Immature natural killer cell (primary cell): ENCODE data around the gene DNPH1. TPM values are rescaled to one million over a fixed set of nuclear protein-coding genes. Genes with fewer than 3 reads are reported as not detected.

ENCODE experiments used
- DNase-seq, 3 donors: peaks; one replicate each; pipeline ENCODE4 v3.0.0; 2022; ENCODE audit warnings: mixed read lengths in 1 of 3
- H3K27ac Mint-ChIP-seq, 6 donors: one replicate each; pipeline ENCODE4 v1.8.0; 2020; ENCODE audit warnings: mixed read lengths in 6 of 6, mild to moderate bottlenecking in 5 of 6, inconsistent platforms in 4 of 6, moderate library complexity in 3 of 6
- H3K27me3 Mint-ChIP-seq, 3 donors: one replicate each; pipeline ENCODE4 v1.8.0; 2020 to 2021; ENCODE audit warnings: low read depth in 3 of 3, mild to moderate bottlenecking in 3 of 3, mixed read lengths in 3 of 3, moderate library complexity in 3 of 3, inconsistent platforms in 1 of 3
- H3K36me3 Mint-ChIP-seq, 3 donors: one replicate each; pipeline ENCODE4 v1.8.0; 2020; ENCODE audit warnings: mixed read lengths in 3 of 3, inconsistent platforms in 2 of 3, mild to moderate bottlenecking in 2 of 3
- H3K4me1 Mint-ChIP-seq, 2 donors: one replicate each; pipeline ENCODE4 v1.8.0; 2020; ENCODE audit warnings: inconsistent platforms in 2 of 2, mild to moderate bottlenecking in 2 of 2, mixed read lengths in 2 of 2, moderate library complexity in 1 of 2
- H3K4me3 Mint-ChIP-seq, 5 donors: one replicate each; pipeline ENCODE4 v1.8.0; 2020; ENCODE audit warnings: mild to moderate bottlenecking in 5 of 5, mixed read lengths in 5 of 5, inconsistent platforms in 3 of 5, moderate library complexity in 3 of 5
- H3K9me3 Mint-ChIP-seq, 6 donors: one replicate each; pipeline ENCODE4 v1.8.0; 2020; ENCODE audit warnings: mild to moderate bottlenecking in 6 of 6, mixed read lengths in 6 of 6, inconsistent platforms in 4 of 6, moderate library complexity in 3 of 6
- polyA plus RNA-seq, 3 donors: library from polyadenylated mRNA; unstranded; fragments of 300-500 nt; fragmentation: Illumina TruSeq; gene quantifications; one replicate each; pipeline ENCODE4 v1.2.3, GENCODE V29; 2021

Gene DNPH1
- polyA plus RNA-seq, 3 donors from 2014 or later = 23.7 to 36.8 (median 33.6) TPM

DNA sequence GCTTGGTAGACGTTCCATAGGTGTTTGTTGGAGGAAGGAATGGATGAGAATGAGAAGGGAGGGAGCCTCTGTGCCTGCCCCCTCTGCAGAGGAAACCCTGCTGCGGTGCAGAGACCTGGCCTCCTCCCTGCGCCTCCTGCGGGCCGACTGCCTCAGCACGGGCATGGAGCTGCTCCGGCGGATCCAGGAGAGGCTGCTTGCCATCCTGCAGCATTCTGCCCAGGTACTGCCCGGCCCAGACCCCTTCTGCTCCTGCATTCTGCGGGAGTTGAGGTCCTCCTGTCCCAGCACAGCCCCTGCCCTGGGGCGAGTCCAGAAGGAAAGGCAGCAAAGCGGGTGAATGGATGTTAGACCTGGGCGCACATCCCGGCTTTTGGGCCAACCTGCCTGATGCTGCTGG is 6.1 kb downstream of the DNPH1 start:
- DNase-seq = no peak
- Mint-ChIP-seq H3K27ac (peak overlapping the region in 5 of 6 donors; percentile 35 to 95 (median 81)), H3K36me3 (peaks cover 7 to 14% (median 7%) of the 10 kb centered on the region in 3 donors), H3K9me3 (no peaks in the 10 kb centered on the region), H3K4me3 (no peak overlapping the region), H3K27me3 (peaks cover 2 to 7% (median 2%) of the 10 kb centered on the region in 3 donors), H3K4me1 (peaks cover 17 to 18% of the 10 kb centered on the region in 2 donors)

DNA sequence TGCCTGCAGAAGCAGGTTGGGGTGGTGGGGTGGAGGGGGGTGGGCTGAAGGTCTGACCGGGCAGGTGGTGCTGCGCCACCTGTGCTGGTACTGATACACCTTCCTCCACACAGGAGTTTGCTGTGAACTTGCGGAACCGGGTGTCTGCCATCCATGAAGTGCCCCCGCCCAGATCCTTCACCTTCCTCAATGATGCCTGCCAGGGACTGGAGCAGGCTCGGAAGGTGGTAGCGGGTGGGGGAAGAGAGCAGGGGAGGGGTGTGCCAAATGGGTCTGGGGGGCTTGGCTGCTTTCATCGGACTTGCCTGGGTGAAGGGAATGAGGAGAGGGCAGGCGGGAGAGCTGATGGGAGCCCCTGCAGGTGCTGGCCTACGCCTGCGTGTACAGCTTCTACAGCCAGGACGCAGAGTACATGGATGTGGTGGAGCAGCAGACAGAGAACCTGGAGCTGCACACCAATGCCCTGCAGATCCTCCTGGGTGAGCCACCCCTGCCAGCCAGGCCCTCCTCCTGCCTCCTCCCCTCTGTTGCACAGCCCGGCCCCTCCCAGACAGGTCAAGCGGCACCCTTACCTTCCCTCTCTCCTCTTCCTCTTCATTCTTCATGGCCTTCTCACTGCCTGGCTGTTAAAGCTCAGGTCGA is 6.7 kb downstream of the DNPH1 start:
- Mint-ChIP-seq H3K36me3 (peaks cover 7 to 18% (median 7%) of the 10 kb centered on the region in 3 donors), H3K27me3 (peaks cover 2 to 4% (median 2%) of the 10 kb centered on the region in 3 donors), H3K9me3 (no peaks in the 10 kb centered on the region), H3K27ac (peak overlapping the region in 5 of 6 donors; percentile 35 to 95 (median 64)), H3K4me1 (peaks cover 16 to 17% of the 10 kb centered on the region in 2 donors), H3K4me3 (no peak overlapping the region)
- no peak for DNase-seq

DNA sequence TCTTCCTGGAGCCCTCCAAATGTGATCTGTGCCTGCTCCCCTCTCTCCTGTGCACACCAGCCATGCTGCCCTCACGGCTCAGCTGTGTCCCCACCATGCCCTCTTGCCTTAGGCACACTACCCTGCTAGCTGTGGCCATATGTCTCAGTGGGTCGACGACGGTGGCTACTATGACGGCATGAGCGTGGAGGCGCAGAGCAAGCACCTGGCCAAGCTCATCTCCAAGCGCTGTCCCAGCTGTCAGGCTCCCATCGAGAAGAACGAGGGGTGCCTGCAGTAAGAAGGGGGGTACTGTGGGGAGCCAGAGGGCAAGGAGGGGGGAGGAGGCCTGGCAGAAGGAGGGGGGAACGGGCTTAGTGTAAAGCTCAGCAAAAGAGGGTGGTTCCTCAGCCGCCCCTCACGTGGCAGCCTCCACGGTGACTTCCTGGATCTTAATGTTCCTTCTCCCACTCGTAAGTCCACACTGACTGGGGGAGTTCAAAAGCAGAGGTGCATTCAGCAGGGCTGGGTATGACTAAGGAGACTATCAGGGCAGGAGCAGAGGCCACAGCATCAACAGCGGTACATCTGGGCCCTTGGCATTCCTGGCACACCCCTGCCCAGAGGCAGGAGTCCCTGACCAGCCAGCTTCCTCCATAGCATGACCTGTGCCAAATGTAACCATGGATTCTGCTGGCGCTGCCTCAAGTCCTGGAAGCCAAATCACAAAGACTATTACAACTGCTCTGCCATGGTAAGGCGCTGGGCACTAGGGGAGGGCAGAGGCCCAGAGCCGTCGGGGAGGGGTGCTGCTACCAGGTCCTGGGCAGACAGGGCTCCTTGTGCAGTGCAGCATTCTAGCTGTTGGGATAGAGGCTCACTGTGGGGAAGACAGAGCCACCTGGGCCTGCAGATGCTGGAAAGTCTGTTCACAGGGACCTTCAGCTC is 8.0 kb downstream of the DNPH1 start:
- no peaks in the 10 kb centered on the region for H3K9me3 Mint-ChIP-seq
- peaks cover 16 to 17% of the 10 kb centered on the region in 2 donors for H3K4me1 Mint-ChIP-seq
- H3K4me3 Mint-ChIP-seq = no peak overlapping the region
- H3K27ac Mint-ChIP-seq = peak overlapping the region in 2 of 6 donors; percentile 24 to 69
- peaks cover 7 to 24% (median 12%) of the 10 kb centered on the region in 3 donors for H3K36me3 Mint-ChIP-seq
- DNase-seq = no peak
- H3K27me3 Mint-ChIP-seq = peaks cover under 1 to 4% (median 2%) of the 10 kb centered on the region in 3 donors

- peaks cover 16 to 17% of the 10 kb centered on the region in 2 donors for H3K4me1 Mint-ChIP-seq
- peaks cover 12 to 29% (median 14%) of the 10 kb centered on the region in 3 donors for H3K36me3 Mint-ChIP-seq
Observed at GRCh38 chr6:43220439-43220951, 8.8 kb downstream of the DNPH1 start.

GRCh38 chr6:43219814-43220213 is 9.5 kb downstream of the DNPH1 start:
- Mint-ChIP-seq H3K4me3 (no peak overlapping the region), H3K36me3 (peaks cover 17 to 35% (median 18%) of the 10 kb centered on the region in 3 donors), H3K27ac (peak overlapping the region in 1 of 6 donors; percentile 21), H3K27me3 (peaks cover 0 to 4% (median 2%) of the 10 kb centered on the region in 3 donors), H3K4me1 (peaks cover 13 to 16% of the 10 kb centered on the region in 2 donors), H3K9me3 (no peaks in the 10 kb centered on the region)
- DNase-seq = no peak

More at GRCh38 chr6:43220439-43220951, 8.8 kb downstream of the DNPH1 start:
- Mint-ChIP-seq H3K27me3 (peaks cover 0 to 4% (median 2%) of the 10 kb centered on the region in 3 donors), H3K4me3 (no peak overlapping the region), H3K9me3 (no peaks in the 10 kb centered on the region), H3K27ac (no peak overlapping the region)
- DNase-seq = no peak

GRCh38 chr6:43219119-43219518 is 10.2 kb downstream of the DNPH1 start:
- no peak for DNase-seq
- Mint-ChIP-seq H3K4me3 (no peak overlapping the region), H3K4me1 (peaks cover 6 to 9% of the 10 kb centered on the region in 2 donors), H3K27me3 (peaks cover 0 to 4% (median 0%) of the 10 kb centered on the region in 3 donors), H3K9me3 (no peaks in the 10 kb centered on the region), H3K27ac (peak overlapping the region in 1 of 6 donors; percentile 45), H3K36me3 (peaks cover 17 to 37% (median 19%) of the 10 kb centered on the region in 3 donors)

DNA sequence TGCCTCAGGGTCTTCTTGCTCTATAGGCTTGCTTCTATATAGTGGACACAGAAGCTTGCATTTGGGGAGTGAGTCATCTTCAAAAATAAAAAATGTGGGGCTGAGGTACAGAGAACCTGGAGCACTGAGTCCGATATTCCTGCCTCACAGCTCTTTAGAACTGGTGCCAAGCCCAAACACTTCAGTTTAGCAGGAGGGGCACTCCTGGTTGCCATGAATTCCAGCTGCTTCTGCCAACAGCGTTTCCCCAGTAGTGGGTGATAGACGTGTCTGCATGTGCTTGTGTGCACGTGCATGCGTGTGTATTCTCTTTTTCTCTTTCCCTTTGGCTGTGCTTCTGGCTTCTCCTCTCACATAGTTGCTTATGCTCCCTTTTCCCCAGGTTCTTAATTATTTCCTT is 11.9 kb downstream of the DNPH1 start:
- Mint-ChIP-seq H3K36me3 (peaks cover 17 to 44% (median 19%) of the 10 kb centered on the region in 3 donors), H3K27ac (no peak overlapping the region), H3K4me3 (no peak overlapping the region), H3K27me3 (peaks cover 0 to 3% (median 3%) of the 10 kb centered on the region in 3 donors), H3K4me1 (no peaks in the 10 kb centered on the region), H3K9me3 (no peaks in the 10 kb centered on the region)
- DNase-seq = no peak

DNA sequence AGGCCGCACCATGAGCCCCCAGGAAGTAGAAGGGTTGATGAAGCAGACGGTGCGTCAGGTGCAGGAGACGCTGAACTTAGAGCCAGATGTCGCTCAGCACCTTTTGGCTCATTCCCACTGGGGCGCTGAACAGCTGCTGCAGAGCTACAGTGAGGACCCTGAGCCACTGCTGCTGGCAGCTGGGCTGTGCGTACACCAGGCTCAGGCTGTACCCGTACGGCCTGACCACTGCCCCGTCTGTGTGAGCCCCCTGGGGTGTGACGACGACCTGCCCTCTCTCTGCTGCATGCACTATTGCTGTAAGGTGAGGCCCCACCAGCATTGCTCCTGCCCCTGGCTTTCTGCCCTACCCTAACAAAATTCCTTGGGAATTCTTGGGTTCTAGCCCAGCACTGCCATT is 13.1 kb downstream of the DNPH1 start:
- H3K36me3 Mint-ChIP-seq = peaks cover 17 to 47% (median 24%) of the 10 kb centered on the region in 3 donors
- no peaks in the 10 kb centered on the region for H3K4me1 Mint-ChIP-seq
- peaks cover 0 to 3% (median 1%) of the 10 kb centered on the region in 3 donors for H3K27me3 Mint-ChIP-seq
- H3K27ac Mint-ChIP-seq = no peak overlapping the region
- H3K9me3 Mint-ChIP-seq = no peaks in the 10 kb centered on the region
- DNase-seq = no peak
- no peak overlapping the region for H3K4me3 Mint-ChIP-seq

DNA sequence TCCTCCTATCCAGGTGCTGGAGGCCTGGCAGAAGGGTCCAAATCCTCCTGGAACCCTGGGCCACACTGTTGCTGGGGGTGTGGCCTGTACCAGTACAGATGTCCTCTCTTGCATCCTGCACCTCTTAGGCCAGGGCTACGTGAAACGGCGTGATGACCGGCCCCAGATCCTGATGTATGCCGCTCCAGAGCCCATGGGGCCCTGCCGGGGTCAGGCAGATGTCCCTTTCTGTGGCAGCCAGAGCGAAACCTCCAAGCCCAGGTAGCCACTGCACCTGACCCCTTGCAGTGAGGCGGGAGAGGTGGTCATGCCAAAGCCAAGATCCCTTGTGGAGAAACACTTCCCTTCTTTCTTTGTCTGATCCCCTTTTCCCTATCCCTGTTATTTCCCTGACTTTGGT is 14.2 kb downstream of the DNPH1 start:
- Mint-ChIP-seq H3K27ac (no peak overlapping the region), H3K27me3 (peaks cover 0 to 3% (median 0%) of the 10 kb centered on the region in 3 donors), H3K36me3 (peaks cover 17 to 47% (median 21%) of the 10 kb centered on the region in 3 donors), H3K4me1 (no peaks in the 10 kb centered on the region), H3K4me3 (no peak overlapping the region), H3K9me3 (no peaks in the 10 kb centered on the region)
- DNase-seq = no peak

GRCh38 chr6:43213431-43213830 is 15.8 kb downstream of the DNPH1 start:
- Mint-ChIP-seq H3K27me3 (peaks cover 0 to 3% (median 0%) of the 10 kb centered on the region in 3 donors), H3K4me3 (no peak overlapping the region), H3K36me3 (peaks cover 10 to 36% (median 16%) of the 10 kb centered on the region in 3 donors), H3K4me1 (no peaks in the 10 kb centered on the region), H3K27ac (no peak overlapping the region), H3K9me3 (no peaks in the 10 kb centered on the region)
- DNase-seq = no peak

DNA sequence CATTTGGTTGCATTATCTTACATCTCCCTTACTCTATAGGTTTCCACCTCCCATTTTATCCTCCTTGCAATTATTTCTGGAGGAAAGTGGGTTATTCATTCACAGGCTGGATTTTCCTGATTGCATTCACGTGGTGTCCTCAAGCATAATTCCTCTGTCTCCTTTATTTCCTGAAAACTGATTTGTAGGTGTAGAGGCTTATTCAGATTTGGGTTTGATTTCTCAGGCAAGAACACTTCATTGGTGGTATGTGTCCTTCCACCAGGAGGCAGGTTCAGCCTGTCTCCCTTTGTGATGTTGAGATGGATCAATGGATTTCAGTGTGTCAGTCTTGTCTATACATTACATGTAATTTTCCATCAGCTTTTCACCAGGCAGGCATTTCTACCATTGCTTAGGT is 17.3 kb downstream of the DNPH1 start:
- no peak overlapping the region for H3K4me3 Mint-ChIP-seq
- H3K27me3 Mint-ChIP-seq = peaks cover 0 to 3% (median 0%) of the 10 kb centered on the region in 3 donors
- no peaks in the 10 kb centered on the region for H3K9me3 Mint-ChIP-seq
- peak overlapping the region in 1 of 6 donors; percentile 41 for H3K27ac Mint-ChIP-seq
- H3K4me1 Mint-ChIP-seq = no peaks in the 10 kb centered on the region
- DNase-seq = no peak
- peaks cover 10 to 30% (median 16%) of the 10 kb centered on the region in 3 donors for H3K36me3 Mint-ChIP-seq

DNA sequence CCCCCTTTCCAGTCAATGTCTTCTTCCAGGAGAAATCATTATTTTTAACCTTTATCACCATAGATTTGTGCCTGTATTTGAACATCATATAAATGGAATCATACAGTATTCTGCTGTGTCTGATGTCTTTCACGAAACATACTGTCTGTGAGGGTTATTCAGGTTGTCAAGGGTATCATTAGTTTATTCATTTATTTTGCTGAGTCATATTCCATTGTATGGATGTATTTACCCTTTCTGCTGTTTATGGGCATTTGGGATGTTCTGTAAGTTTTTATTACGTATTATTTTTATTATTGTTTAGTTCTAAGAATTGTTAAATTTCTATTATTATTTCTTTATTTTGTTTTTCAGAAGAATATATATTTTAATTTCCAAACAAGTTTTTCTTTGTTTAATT is 22.0 kb downstream of the DNPH1 start:
- Mint-ChIP-seq H3K4me1 (no peaks in the 10 kb centered on the region), H3K27ac (no peak overlapping the region), H3K4me3 (no peak overlapping the region), H3K27me3 (no peaks in the 10 kb centered on the region), H3K36me3 (peaks cover 0 to 16% (median 8%) of the 10 kb centered on the region in 3 donors), H3K9me3 (no peaks in the 10 kb centered on the region)
- no peak for DNase-seq

GRCh38 chr6:43205849-43206248 is 23.4 kb downstream of the DNPH1 start:
- Mint-ChIP-seq H3K27ac (no peak overlapping the region), H3K27me3 (peaks cover 0 to 5% (median 0%) of the 10 kb centered on the region in 3 donors), H3K4me3 (no peak overlapping the region), H3K9me3 (no peaks in the 10 kb centered on the region), H3K4me1 (no peaks in the 10 kb centered on the region), H3K36me3 (peaks cover 0 to 17% (median 11%) of the 10 kb centered on the region in 3 donors)
- DNase-seq = no peak
